ENCODE measurements around the gene GRHL3. TPM values are rescaled to one million over a fixed set of nuclear protein-coding genes. Genes with fewer than 3 reads are reported as not detected.

The GRHL3 gene
- total RNA-seq, 1 donor from 2014 or later = 17.1 TPM

DNA sequence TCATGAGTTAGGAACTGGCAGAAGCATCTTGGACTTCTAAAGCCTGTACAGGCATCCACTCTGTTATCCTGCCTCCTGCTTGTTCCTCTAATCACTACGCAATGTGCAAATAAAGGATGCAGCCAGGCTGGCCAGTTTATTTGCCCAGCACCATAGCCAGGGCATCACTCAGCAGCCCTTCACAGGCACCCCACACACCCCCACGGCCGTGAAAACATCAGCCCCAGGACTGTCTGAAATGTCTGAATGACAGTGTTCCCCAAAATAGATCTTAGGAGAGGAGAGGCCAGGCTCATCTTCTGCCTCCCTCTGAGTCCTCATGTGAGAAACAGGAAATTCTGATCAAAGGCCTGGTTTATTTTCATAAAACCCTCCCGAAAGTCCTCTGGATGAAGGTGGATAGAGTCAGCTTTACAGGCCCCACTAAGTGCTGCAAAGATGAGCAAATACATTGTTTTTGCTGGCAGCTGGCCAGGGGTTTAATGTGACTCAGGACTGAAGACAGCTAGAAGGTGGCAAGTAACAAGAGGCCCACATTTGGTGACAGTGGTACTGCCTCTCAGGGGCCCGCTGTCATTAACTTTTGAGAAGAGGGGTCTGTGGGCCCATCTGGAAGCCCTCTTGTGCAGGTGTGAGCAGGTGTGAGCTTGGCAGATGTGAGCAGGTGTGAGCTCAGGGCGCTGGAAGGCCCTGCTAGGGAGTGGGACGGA lies 32.9 kb downstream of the GRHL3 start:
- peaks cover 38% of the 10 kb centered on the region for H3K4me1 Mint-ChIP-seq
- no peaks in the 10 kb centered on the region for H3K9me3 Mint-ChIP-seq
- H3K4me3 Mint-ChIP-seq = no peak overlapping the region
- no peak for DNase-seq (ENCODE audit: low spot score in 2 of 2, unreplicated experiment in 2 of 2)
- H3K36me3 Mint-ChIP-seq = peaks cover 11% of the 10 kb centered on the region
- no peak overlapping the region for H3K27ac Mint-ChIP-seq
- peaks cover 6% of the 10 kb centered on the region for H3K27me3 Mint-ChIP-seq (ENCODE audit: low read depth)
- TF ChIP-seq, protein P1, sequence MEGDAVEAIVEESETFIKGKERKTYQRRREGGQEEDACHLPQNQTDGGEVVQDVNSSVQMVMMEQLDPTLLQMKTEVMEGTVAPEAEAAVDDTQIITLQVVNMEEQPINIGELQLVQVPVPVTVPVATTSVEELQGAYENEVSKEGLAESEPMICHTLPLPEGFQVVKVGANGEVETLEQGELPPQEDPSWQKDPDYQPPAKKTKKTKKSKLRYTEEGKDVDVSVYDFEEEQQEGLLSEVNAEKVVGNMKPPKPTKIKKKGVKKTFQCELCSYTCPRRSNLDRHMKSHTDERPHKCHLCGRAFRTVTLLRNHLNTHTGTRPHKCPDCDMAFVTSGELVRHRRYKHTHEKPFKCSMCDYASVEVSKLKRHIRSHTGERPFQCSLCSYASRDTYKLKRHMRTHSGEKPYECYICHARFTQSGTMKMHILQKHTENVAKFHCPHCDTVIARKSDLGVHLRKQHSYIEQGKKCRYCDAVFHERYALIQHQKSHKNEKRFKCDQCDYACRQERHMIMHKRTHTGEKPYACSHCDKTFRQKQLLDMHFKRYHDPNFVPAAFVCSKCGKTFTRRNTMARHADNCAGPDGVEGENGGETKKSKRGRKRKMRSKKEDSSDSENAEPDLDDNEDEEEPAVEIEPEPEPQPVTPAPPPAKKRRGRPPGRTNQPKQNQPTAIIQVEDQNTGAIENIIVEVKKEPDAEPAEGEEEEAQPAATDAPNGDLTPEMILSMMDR (IDR thresholded peaks at IDR 0.05; ENCODE audit: unreplicated experiment) = no peak

DNA sequence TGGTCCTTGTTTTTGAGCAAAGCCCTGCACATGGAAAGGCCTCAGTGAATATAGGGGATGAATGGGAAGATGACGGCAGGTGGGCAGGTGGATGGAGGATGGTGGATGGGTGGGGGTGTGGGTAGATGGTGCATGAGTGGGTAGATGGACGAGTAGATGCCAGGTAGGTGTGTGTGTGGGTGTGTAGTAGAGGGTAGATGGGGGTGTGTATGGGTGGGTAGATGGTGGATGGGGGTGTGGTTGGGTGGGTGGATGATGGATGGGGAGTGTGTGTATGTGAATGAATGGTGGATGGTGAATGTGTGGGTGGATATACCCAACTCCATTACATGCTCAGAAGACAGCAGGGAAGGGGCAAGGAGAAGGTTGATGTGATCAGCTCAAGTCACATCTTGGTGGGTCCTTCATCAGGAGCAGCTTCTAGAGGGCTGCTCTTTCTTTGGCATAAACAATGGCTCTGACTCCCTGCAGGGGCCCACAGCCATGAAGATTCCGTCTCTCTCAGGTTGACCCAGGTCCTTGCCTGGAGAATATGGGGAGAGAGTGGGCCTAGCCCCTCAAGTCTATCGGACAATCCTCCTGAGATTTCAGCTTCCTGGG lies 34.2 kb downstream of the GRHL3 start:
- no peak for DNase-seq (ENCODE audit: low spot score in 2 of 2, unreplicated experiment in 2 of 2)
- Mint-ChIP-seq H3K27ac (no peak overlapping the region), H3K4me3 (no peak overlapping the region), H3K4me1 (peaks cover 26% of the 10 kb centered on the region), H3K27me3 (ENCODE audit: low read depth) (peaks cover 8% of the 10 kb centered on the region), H3K9me3 (no peaks in the 10 kb centered on the region), H3K36me3 (peaks cover 13% of the 10 kb centered on the region)
- TF ChIP-seq, protein P1 (IDR thresholded peaks at IDR 0.05; ENCODE audit: unreplicated experiment) = no peak

DNA sequence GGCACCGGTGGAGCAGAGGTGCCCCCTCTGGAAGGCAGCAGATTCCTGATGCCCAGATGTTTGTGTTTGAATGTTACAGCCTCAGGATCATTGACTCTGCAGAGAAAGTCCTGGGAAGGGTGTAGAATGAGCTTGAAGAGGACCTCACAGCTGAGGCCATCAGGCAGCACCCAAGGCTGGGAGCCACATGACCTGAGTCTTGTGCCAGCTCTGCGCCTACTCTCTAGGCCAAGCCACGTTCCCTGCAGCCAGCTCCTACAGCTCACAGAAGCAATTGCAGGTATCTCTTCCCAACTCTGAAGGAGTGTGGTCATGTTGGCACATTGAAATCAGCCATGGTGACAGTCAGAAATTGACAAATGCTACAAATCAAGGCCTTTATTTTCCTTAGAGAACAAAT lies 36.3 kb downstream of the GRHL3 start:
- no peaks in the 10 kb centered on the region for H3K9me3 Mint-ChIP-seq
- peaks cover 5% of the 10 kb centered on the region for H3K27me3 Mint-ChIP-seq (ENCODE audit: low read depth)
- H3K36me3 Mint-ChIP-seq = peaks cover 20% of the 10 kb centered on the region
- DNase-seq (ENCODE audit: low spot score in 2 of 2, unreplicated experiment in 2 of 2) = no peak
- H3K4me1 Mint-ChIP-seq = peaks cover 9% of the 10 kb centered on the region
- no peak overlapping the region for H3K27ac Mint-ChIP-seq
- no peak overlapping the region for H3K4me3 Mint-ChIP-seq
- TF ChIP-seq, protein P1 (IDR thresholded peaks at IDR 0.05; ENCODE audit: unreplicated experiment) = no peak

DNA sequence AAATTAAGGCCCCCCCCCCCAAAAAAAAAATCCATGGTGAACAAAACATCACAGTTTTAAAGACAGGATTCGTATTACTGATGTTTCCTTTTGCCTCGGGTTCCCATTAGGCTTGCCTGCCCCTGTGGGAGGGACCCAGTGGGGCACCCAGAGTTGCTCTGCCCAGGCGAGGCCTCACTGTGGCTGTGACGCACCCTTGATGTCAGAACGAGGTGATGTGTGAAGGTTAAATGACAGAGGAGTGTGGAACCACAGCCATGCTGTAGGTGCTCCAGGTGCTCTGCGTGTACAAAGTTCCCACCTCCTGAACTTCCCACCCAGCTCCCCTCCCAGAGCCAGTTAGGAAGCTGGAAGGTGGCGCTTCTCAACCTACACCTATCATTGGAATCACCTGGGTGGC lies 37.9 kb downstream of the GRHL3 start:
- Mint-ChIP-seq H3K4me3 (no peak overlapping the region), H3K36me3 (peaks cover 24% of the 10 kb centered on the region), H3K4me1 (peaks cover 4% of the 10 kb centered on the region), H3K9me3 (no peaks in the 10 kb centered on the region), H3K27me3 (ENCODE audit: low read depth) (peaks cover 9% of the 10 kb centered on the region), H3K27ac (no peak overlapping the region)
- DNase-seq (ENCODE audit: low spot score in 2 of 2, unreplicated experiment in 2 of 2) = no peak
- TF ChIP-seq, protein P1 (IDR thresholded peaks at IDR 0.05; ENCODE audit: unreplicated experiment) = no peak

DNA sequence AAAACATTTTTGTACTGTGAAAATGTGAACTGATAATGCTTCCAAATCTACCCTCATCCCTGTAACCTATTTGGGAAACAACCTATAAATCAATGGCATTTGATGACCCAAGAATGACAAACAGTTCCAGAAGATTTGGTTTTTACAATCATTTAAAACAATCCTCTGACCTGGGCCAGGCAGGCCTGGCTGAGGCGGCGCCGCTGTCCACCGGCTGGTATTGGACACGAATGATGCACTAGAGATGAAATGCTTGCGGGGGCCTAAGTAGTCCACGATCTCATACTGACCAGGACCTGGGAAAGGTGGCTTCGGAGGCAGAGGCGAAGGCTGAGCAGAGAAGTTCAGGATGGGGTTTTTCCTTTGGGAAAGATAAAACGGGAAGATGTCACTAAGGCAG lies 41.5 kb downstream of the GRHL3 start:
- Mint-ChIP-seq H3K9me3 (no peaks in the 10 kb centered on the region), H3K4me1 (peaks cover 23% of the 10 kb centered on the region), H3K36me3 (peaks cover 17% of the 10 kb centered on the region), H3K27me3 (ENCODE audit: low read depth) (peaks cover 6% of the 10 kb centered on the region), H3K4me3 (no peak overlapping the region), H3K27ac (no peak overlapping the region)
- TF ChIP-seq, protein P1 (IDR thresholded peaks at IDR 0.05; ENCODE audit: unreplicated experiment) = no peak
- DNase-seq (ENCODE audit: low spot score in 2 of 2, unreplicated experiment in 2 of 2) = no peak
